Vagina (tissue), 2 donors: ENCODE data around the gene PRAMEF25. TPM values are rescaled to one million over a fixed set of nuclear protein-coding genes. Genes with fewer than 3 reads are reported as not detected.
"Not testable (repeated sequence)": the region's sequence is repeated elsewhere in the genome, so short reads cannot be mapped to it uniquely, and the experiment has no call there.

Source experiments
- DNase-seq, 2 donors: peaks; one replicate each; pipeline ENCODE4 v3.0.0-alpha.2; 2017; ENCODE audit errors: extremely low spot score in 2 of 2
- H3K27ac ChIP-seq: fragments of 200-600 bp; sonication (generic); one replicate; pipeline ENCODE4 v1.5.1; 2019
- H3K27me3 ChIP-seq: fragments of 200-600 bp; sonication (generic); one replicate; pipeline ENCODE4 v1.5.1; 2019
- H3K36me3 ChIP-seq, 2 donors: fragments of 200-600 bp; sonication (generic); one replicate each; pipeline ENCODE4 v1.5.1; 2017 to 2019
- H3K4me1 ChIP-seq: fragments of 200-600 bp; sonication (generic); one replicate; pipeline ENCODE4 v1.5.1; 2019
- H3K4me3 ChIP-seq, 2 donors: fragments of 200-600 bp; sonication (generic); 1 replicate in 1 of 2; 2 replicates in 1 of 2; pipeline ENCODE4 v1.5.1; 2016 to 2019
- H3K9me3 ChIP-seq: fragments of 200-600 bp; sonication (generic); one replicate; pipeline ENCODE4 v1.5.1; 2019
- intact Hi-C: fragments of 100-400 bp; cut with DNase I; formaldehyde crosslinking; loops from one replicate; pipeline ENCODE4 v1.15.1; 2023
- total RNA-seq: library from RNA; depleted of rRNA; stranded (reverse); fragments of >200 nt; gene quantifications from one replicate; pipeline ENCODE4 v1.2.3, GENCODE V29; 2016

PRAMEF25 gene
- not detected for total RNA-seq

DNA sequence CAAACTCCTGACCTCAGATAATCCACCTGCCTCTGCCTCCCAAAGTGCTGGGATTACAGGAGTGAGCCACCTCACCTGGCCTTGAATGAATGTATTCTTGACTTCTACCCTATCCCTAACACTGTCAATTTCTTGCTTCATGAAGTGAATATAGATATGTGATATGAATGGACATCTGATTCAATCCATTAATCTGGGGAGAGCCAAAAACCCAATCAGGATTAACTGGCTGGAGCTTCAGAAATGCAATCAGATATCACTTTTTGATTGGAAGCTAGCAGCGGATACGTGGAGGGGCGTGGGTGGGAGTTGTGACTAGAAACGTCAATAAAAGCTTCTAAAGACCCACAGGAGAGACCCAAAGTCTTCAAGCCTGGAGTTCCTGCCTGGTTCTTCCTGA, at the start of gene PRAMEF25:
Gene PRAMEF25, plus strand, starts transcription at position 301 of the 400 bp plus-strand sequence. CDS start 2,920 bp downstream, outside the sequence.
- H3K27me3 ChIP-seq, H3K9me3 ChIP-seq, intact Hi-C loops: not testable (repeated sequence)

GRCh38 chr1:13056475-13056874, 14.1 kb upstream of the PRAMEF25 start, which contains the start of gene PRAMEF27:
Gene PRAMEF27, minus strand, starts transcription at chr1:13056575. Its CDS starts 2,916 bp downstream, at chr1:13053659.
- intact Hi-C loops, H3K27ac ChIP-seq, H3K36me3 ChIP-seq, H3K9me3 ChIP-seq, DNase-seq, H3K27me3 ChIP-seq, H3K4me1 ChIP-seq, H3K4me3 ChIP-seq: not testable (repeated sequence)

More for the DNA sequence above, at the start of gene PRAMEF25:
- H3K4me3 ChIP-seq, H3K27ac ChIP-seq, H3K4me1 ChIP-seq, DNase-seq, H3K36me3 ChIP-seq: not testable (repeated sequence)

GRCh38 chr1:13116754-13117153, 46.2 kb downstream of the PRAMEF25 start, which contains the start of gene HNRNPCL2:
Gene HNRNPCL2, minus strand, starts transcription at chr1:13116854. Its CDS starts 454 bp downstream, at chr1:13116400.
- H3K9me3 ChIP-seq, H3K36me3 ChIP-seq, H3K27ac ChIP-seq, H3K4me1 ChIP-seq, DNase-seq, H3K4me3 ChIP-seq, H3K27me3 ChIP-seq, intact Hi-C loops: not testable (repeated sequence)

Other genes with a start within 250 kb of the PRAMEF25 start
- not detected for gene PRAMEF11, start 239.4 kb upstream of the PRAMEF25 start, total RNA-seq
- not detected for gene HNRNPCL1, start 222.1 kb upstream of the PRAMEF25 start, total RNA-seq
- not detected for gene PRAMEF2, start 213.7 kb upstream of the PRAMEF25 start, total RNA-seq
- not detected for gene PRAMEF4, start 184.6 kb upstream of the PRAMEF25 start, total RNA-seq
- not detected for gene PRAMEF10, start 172.5 kb upstream of the PRAMEF25 start, total RNA-seq
- gene PRAMEF7, start 154.2 kb upstream of the PRAMEF25 start, total RNA-seq = not detected
- gene PRAMEF6, start 123.2 kb upstream of the PRAMEF25 start, total RNA-seq = not detected
- gene PRAMEF27, start 14.2 kb upstream of the PRAMEF25 start, total RNA-seq = not detected
- not detected for gene HNRNPCL3, start 10.0 kb upstream of the PRAMEF25 start, total RNA-seq
- gene HNRNPCL2, start 46.1 kb downstream of the PRAMEF25 start, total RNA-seq = not detected
- gene PRAMEF26, start 85.2 kb downstream of the PRAMEF25 start, total RNA-seq = not detected
- gene HNRNPCL4, start 94.9 kb downstream of the PRAMEF25 start, total RNA-seq = not detected
- gene PRAMEF9, start 101.1 kb downstream of the PRAMEF25 start, total RNA-seq = not detected
- gene PRAMEF13, start 130.6 kb downstream of the PRAMEF25 start, total RNA-seq = not detected
- gene PRAMEF18, start 155.4 kb downstream of the PRAMEF25 start, total RNA-seq = not detected
- gene PRAMEF5, start 183.4 kb downstream of the PRAMEF25 start, total RNA-seq = not detected
- not detected for gene PRAMEF8, start 214.4 kb downstream of the PRAMEF25 start, total RNA-seq
- gene PRAMEF33, start 232.8 kb downstream of the PRAMEF25 start, total RNA-seq = not detected
- gene PRAMEF15, start 244.8 kb downstream of the PRAMEF25 start, total RNA-seq = not detected